HG03103 (cell line): ENCODE data around the gene F2R.
"Not testable (repeated sequence)": the region's sequence is repeated elsewhere in the genome, so short reads cannot be mapped to it uniquely, and the experiment has no call there.

Experiments used
- ATAC-seq: cut with Tn5 transposase; IDR thresholded peaks from one replicate; pipeline ENCODE4 v1.9.1; 2021; ENCODE audit warnings: low read depth; ENCODE audit not compliant: unreplicated experiment

F2R gene

DNA sequence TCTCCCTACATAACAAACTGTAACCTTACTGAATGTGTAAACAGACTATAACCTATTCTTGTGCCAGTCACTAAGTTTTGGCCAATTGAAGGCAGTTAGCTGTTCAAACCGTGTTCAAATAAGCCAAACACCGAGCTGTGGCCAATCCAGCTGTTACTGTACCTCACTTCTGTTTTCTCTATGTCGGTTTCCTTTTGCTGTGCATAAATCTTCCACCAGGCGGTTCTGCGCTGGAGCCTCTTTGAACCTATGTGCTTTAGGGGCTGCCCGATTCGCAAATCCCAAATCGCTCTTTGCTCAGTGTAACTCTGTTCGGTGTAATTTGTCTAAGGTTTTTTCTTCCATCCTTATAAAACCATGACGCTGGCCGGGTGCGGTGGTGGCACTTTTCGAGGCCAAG, 31.8 kb downstream of the F2R start:
- ATAC-seq: no peak

DNA sequence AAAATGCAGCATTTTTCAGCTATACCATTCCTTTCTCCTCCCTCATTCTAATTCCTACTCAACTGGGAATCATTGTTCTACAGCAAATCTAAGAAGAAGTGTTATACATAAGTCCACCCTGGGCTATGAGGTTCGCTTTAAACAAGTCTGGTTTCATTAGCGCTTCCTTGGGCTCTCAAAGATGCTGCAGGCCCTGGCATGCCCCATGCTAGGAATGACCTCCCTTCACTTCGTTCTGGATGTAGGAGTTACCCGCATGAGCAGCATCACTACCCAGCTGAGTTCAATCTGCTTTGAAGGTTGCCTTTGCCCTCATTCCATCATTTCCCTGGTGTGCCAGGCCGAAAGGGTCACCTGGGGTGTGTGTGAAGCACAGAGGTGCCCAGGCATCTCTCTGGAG, 35.4 kb downstream of the F2R start:
- ATAC-seq: no peak

DNA sequence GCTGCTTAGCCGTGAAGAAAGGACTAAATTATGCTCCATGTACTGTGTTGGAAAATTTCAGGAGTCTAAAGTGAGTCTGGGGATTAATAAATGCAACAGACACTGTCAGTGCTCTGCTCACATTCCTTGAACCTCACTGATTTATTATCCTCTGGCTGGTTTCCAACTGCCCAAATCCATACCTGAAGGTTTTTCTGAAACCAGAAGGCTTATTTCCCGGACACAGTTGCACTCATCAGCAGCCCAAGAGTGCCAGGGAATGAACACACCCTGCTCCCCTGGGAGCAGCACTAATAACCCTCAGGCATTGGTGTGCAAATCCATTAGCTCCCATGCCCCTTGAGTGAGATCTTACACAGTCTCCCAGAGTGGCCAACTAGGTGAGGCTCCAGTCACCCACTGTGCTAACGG, 38.7 kb downstream of the F2R start:
- no peak for ATAC-seq

DNA sequence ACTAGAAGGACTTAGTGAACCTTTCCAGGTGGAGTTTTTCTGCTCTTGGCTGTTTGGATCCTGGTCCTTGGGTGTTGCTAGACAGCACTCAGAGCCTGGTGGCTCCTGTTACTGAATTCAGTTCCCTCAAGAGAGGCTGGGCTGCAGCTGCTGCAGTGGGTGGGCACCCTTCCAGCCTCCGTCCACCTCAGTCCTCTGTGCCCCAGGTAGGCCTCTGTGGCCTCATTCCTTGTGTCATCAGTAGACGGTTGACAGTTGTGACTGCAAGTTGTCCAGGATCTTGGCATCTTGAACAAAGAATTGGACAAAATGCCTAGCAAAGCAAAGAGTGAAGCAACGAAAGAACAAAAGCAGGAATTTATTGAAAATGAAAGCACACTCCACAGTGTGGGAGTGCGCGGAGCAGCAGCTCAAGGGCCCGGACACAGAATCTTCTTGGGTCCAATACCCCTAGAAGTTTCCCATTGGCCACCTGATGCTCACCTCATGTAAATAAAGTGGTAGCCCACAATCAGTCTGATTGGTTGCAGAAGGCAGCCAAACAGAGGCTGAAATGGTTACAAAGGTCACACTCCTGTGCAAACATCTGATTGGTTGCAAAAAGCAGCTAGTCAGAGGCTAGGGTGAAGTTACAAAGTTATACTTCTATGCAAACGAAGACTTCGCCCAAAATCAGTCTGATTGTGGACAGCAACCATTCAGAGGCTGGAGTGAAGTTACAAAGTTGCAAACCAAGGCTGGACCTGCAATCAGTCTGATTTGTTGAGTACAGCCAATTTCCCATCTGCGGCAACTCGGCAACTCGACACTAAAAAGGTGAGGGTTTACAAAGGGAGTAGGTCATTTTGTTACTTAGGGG, 40.1 kb downstream of the F2R start:
- ATAC-seq: no peak

DNA sequence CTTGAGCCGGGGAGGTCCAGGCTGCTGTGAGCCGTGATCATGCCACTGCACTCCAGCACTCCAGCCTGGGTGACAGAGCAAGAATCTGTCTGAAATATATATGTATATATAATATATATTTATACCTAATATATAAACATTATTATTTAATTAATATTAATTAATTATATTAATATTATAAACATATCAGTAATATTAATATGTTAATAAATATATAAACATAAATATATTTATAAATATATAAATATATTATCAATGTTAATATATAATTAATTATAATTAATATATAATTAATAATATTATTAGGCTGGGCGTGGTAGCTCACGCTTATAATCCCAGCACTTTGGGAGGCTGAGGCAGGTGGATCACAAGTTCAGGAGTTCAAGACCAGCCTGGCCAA, 41.1 kb downstream of the F2R start:
- no peak for ATAC-seq

DNA sequence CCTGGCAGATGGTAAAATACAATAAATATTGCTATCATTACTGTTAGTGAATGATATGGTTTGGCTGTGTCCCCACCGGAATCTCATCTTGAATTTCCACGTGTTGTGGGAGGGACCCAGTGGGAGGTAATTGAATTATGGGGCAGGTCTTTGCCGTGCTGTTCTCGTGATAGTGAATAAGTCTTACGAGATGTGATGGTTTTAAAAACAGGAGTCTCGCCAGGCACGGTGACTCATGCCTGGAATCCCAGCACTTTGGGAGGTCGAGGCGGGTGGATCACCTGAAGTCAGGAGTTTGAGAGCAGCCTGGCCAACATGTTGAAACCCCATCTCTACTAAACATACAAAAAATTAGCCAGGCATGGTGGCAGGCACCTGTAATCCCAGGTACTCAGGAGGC, 45.2 kb downstream of the F2R start:
- ATAC-seq: not testable (repeated sequence)

DNA sequence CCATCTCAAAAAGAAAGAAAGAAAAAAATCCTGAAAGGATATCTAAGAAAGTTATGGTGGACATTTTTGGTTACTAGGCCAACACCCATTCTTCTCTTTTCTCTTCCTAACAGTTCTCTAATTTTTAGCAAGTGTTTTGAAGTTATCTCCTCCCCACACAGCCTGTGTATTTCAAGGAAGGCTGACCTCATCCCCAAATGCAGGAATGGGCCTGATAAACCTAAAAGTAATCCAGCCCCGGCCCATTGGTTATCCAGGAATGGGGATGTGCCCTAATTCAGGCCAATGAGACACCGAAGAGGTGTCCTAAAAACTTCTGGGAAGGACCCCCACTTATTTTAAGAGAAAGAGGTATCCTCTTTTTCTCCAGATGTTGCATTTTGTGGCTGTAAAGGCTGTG, 46.6 kb downstream of the F2R start:
- ATAC-seq: no peak

DNA sequence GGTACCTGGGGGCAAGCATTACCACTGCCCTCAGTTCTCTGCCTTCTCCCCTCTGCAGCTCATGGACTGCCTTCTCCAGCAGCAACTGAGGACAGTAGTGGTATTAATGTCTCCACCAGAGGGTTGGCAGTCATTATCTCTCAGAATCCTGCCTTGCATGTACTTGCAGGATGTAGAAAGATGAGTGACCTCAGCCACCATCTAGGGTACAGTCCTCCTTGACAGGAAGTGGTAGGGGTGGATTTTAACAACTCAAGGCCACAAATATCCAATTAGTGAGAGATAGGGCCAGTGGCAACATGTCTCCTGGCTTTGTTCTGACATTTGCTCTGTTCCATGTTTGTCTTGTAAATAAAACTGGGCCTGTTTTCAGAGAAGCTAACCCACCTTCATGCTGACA, 47.2 kb downstream of the F2R start:
- ATAC-seq: no peak

DNA sequence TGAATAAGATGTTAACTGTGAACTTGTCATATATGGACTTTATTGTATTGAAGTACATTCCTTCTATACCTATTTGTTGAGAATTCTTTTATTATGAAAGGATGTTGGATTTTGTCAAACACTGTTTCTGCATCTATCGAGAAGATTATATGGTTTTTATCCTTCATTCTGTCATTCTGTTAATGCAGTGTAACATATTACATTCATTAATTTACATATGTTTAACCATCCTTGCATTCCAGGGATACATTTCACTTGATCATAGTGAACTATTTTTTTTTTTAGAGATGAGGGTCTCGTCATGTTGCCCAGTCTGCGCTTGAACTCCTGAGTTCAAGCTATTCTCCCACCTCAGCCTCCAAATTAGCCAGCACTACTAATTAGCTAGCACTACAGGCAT, 48.4 kb downstream of the F2R start:
- no peak for ATAC-seq

DNA sequence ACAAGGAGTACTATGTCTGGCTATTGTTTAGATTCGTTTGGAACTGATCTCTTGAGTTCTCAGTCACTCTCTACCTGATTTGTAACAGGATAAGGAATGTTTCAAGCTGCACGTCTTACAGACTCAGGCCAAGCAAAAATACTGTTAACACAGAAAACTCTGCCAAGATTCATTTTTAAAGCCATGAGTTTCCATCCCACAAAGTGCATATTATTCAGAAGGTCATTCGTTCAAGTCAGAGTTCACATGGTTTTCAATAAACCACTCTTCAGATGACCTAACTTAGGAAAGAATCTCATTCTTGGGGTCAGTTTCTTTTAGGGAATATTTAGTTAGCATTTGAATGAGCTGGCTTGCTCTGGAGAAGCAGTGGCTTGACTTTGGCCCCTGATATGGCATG, 49.3 kb downstream of the F2R start:
- no peak for ATAC-seq

DNA sequence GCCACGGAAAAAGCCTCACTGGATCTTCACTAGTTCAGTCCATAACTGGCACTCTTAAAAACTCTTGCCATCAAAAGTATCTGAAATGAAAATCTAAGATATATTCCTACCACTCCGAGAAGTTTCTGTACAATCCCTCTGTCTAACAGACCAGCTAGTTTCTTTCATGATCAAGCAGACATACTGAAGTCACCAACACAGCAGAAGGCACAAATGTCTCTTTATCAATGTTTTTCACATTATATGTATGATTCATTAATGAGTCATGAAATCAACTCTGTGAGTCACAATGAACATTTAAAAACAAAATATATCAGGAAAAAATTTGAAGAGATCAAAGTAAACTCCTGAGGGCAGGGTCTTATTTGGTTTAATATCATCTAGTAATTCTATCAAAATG, 50.8 kb downstream of the F2R start:
- no peak for ATAC-seq

DNA sequence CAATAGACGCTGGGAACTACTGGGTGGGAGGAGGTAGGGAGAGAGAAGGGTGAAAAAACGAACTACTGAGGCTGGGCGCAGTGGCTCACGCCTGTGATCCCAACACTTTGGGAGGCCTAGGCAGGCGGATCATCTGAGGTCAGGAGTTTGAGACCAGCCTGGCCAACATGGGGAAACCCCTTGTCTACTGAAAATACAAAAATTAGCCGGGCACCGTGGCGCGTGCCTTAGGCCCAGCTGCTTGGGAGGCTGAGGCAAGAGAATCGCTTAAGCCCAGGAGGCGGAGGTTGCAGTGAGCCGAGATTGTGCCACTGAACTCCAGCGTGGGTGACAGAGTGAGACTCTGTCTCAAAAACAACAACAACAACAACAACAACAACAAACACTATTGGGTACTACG, 55.1 kb downstream of the F2R start:
- ATAC-seq: not testable (repeated sequence)

DNA sequence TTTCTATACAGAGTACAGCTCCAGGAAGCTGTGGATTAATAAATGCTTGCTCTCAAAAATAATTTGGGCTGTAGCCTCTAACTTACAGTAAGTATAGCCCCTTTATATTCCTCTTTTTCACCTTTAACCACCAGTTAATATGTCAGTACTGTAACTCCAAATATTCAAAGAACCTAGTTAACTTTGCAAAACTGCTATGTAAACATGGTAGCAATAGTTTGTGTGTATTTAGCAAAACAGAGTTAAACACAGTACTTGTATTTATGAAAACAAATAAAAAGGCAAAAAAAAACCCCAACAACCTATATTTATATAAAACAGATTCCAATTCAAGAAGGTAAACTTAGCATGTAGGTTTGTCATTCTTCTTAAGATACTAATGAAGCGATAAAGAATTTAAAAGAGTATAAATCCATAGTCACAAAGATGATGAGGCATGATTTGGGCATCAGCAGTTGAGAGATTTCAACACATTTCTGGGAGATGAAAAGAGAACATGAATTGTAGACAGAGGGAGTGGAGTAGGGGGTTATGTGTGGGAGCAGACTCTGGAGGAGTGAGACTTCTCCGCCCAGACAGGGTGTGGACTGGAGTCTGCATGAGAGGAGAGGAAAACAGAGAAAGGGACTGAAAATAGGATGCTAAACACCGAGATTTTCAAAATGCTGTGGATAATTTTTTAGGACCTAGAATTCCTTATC, 55.9 kb downstream of the F2R start:
- no peak for ATAC-seq

DNA sequence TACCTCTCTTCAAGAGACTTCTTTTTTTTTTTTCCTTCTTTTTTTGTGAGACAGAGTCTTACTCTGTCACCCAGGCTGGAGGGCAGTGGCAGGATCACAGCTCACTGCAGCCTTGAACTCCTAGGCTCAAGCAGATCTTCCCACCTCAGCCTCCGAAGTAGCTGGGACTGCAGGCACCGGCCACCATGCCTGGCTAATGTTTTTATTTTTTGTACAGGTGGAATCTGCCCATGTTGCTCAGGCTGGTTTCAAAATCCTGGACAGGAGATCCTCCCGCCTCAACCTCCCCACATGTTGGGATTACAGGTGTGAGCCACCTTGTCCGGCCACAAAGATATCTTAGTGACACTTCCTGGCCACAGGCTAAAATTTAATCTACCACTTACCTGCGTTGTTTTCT, 60.0 kb downstream of the F2R start:
- no peak for ATAC-seq

DNA sequence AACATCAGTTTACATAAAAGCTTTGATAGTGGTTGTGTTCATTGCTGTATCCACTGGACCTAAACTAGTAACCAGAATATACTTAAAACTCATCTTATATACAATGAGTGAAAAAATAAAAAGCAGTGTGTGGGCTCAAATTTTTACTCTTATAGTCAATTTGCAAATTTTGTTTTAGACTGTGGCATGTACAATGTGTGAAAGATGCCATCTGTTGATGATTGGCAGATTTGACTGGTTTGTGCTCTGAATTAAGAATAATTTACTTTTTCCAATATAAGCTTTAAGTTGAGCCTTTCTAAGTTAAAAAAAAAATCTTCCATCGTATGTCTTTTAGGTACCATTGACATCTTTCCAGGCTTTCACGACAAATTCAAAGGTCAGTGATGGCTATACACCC, 60.5 kb downstream of the F2R start:
- ATAC-seq: no peak

DNA sequence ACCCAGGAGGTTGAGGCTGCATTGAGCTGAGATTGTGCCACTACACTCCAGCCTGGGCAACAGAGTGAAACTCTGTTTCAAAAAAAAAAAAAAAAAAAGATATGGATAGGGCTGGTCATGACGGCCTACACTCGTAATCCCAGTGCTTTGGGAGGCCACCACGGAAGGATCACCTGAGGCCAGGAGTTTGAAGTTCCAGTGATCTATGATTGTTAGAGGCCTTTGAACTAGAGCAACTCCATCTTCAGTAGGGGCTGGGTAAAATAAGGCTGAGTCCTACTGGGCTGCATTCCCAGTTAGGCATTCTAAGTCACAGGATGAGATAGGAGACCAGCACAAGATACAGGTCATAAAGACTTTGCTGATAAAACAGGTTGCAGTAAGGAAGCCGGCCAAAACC, 64.7 kb downstream of the F2R start:
- not testable (repeated sequence) for ATAC-seq

DNA sequence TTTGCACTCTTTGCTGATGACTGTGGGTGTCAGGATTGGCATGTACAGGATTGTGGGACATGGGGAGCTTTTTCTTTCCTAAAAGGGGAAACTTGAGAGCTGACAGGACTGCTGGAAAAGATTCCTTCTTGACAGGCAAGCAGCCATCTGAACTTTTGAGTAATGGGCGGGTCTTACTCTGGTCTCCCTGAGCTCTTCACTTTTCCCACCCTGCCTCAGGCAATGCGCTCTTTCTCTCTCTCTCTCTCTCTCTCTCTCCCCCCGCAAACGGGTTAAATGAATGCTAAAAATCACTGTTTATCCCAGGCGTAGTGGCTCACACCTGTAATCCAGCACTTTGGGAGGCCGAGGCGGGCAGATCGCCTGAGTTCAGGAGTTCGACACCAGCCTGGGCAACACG, 65.8 kb downstream of the F2R start:
- no peak for ATAC-seq

DNA sequence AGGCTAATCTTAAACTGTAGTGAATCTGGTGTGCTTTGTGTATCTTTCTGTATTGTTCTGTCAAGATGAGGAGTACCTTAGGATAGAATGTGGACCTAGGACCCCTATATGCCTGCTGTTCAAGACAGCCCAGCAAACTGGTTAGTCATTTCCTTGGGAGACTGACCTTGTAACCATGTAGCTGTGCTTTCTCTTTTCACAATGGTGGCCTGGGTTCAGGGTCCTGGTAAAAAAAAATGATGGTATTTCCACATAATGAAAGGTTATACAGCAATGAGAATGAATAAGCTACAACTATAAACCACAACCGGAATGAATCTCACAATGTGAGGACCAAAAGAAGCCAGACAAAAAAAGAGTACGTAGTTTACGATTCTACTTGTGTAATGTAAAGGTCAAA, 66.5 kb downstream of the F2R start:
- ATAC-seq: no peak
